Parathyroid adenoma (tissue), 2 donors: ENCODE results near the gene EMD.

ENCODE experiments used
- H2AFZ ChIP-seq: fragments of 300-600 bp; sonication (generic); one replicate; pipeline ENCODE4 v1.7.0; 2017; ENCODE audit warnings: antibody characterized with exemption, mild to moderate bottlenecking
- H3K27ac ChIP-seq: fragments of 300-600 bp; sonication (generic); one replicate; pipeline ENCODE4 v1.7.0; 2017
- H3K27me3 ChIP-seq: fragments of 300-600 bp; sonication (generic); one replicate; pipeline ENCODE4 v1.7.0; 2017; ENCODE audit warnings: low read length; ENCODE audit not compliant: control insufficient read depth, insufficient read depth
- H3K36me3 ChIP-seq: fragments of 300-600 bp; sonication (generic); one replicate; pipeline ENCODE4 v1.7.0; 2017; ENCODE audit warnings: low read length; ENCODE audit not compliant: control insufficient read depth, insufficient read depth
- H3K4me1 ChIP-seq: fragments of 300-600 bp; sonication (generic); one replicate; pipeline ENCODE4 v1.7.0; 2017; ENCODE audit warnings: control low read depth
- H3K4me2 ChIP-seq: fragments of 300-600 bp; sonication (generic); one replicate; pipeline ENCODE4 v1.7.0; 2017; ENCODE audit warnings: low read length
- H3K4me3 ChIP-seq: fragments of 300-600 bp; sonication (generic); one replicate; pipeline ENCODE4 v1.7.0; 2017; ENCODE audit warnings: low read depth, low read length
- H3K79me2 ChIP-seq: fragments of 300-600 bp; sonication (generic); one replicate; pipeline ENCODE4 v1.7.0; 2017; ENCODE audit warnings: control low read depth
- H3K9ac ChIP-seq: fragments of 300-600 bp; sonication (generic); one replicate; pipeline ENCODE4 v1.7.0; 2017; ENCODE audit warnings: mild to moderate bottlenecking
- H3K9me3 ChIP-seq: fragments of 300-600 bp; sonication (generic); one replicate; pipeline ENCODE4 v1.7.0; 2017; ENCODE audit warnings: low read length; ENCODE audit not compliant: control insufficient read depth
- TF ChIP-seq, protein P1 (sequence below): fragments of 300-600 bp; sonication (generic); IDR thresholded peaks from one replicate; pipeline ENCODE4 v1.7.0; 2017; ENCODE audit warnings: antibody characterized with exemption, mild to moderate bottlenecking
- donor health status: primary hyperparathyroidism.

Gene EMD

DNA sequence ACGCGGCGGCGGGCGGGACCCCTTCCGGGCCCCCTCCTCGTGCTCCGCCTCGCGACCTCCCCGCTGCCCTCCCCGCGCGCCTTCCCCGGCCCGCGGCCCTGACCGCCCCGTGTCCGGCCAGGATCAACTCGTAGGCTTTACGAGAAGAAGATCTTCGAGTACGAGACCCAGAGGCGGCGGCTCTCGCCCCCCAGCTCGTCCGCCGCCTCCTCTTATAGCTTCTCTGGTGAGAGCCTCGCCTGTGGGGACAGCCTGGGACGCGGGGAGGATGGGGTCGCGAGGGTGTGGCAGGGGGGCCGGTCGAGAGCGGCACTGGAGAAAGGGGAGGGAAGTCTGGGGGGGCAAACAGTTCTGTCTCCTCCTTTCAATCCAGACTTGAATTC lies 465 bp downstream of the EMD start:
- Histone ChIP-seq H3K27me3 (no peaks in the 10 kb centered on the region), H3K4me1 (no peaks in the 10 kb centered on the region), H3K4me3 (peak overlapping the region; percentile 93), H3K79me2 (no peaks in the 10 kb centered on the region), H3K27ac (peak overlapping the region; percentile 95), H3K9ac (peak overlapping the region; percentile 94), H3K9me3 (no peaks in the 10 kb centered on the region), H2AFZ (peak overlapping the region; percentile 66), H3K36me3 (no peaks in the 10 kb centered on the region), H3K4me2 (peak overlapping the region; percentile 79)
- TF ChIP-seq, protein P1, sequence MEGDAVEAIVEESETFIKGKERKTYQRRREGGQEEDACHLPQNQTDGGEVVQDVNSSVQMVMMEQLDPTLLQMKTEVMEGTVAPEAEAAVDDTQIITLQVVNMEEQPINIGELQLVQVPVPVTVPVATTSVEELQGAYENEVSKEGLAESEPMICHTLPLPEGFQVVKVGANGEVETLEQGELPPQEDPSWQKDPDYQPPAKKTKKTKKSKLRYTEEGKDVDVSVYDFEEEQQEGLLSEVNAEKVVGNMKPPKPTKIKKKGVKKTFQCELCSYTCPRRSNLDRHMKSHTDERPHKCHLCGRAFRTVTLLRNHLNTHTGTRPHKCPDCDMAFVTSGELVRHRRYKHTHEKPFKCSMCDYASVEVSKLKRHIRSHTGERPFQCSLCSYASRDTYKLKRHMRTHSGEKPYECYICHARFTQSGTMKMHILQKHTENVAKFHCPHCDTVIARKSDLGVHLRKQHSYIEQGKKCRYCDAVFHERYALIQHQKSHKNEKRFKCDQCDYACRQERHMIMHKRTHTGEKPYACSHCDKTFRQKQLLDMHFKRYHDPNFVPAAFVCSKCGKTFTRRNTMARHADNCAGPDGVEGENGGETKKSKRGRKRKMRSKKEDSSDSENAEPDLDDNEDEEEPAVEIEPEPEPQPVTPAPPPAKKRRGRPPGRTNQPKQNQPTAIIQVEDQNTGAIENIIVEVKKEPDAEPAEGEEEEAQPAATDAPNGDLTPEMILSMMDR: no peak

DNA sequence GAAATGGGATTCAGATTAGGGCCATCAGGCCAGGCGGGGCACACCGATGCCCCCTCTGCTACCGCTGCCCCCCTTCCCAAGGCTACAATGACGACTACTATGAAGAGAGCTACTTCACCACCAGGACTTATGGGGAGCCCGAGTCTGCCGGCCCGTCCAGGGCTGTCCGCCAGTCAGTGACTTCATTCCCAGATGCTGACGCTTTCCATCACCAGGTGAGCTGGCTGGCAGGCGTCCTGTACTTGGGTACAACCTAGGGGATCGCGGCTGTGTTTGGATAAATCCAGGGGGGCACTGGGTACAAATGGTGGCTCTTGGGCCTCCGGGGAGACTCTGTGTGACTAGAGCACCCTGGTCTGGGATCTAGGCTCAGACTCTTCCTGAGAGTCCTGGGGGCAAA lies 1.1 kb downstream of the EMD start:
- TF ChIP-seq, protein P1: no peak
- peak overlapping the region; percentile 93 for H3K4me3 ChIP-seq
- peak overlapping the region; percentile 79 for H3K4me2 ChIP-seq
- no peaks in the 10 kb centered on the region for H3K9me3 ChIP-seq
- peak overlapping the region; percentile 94 for H3K9ac ChIP-seq
- no peak overlapping the region for H2AFZ ChIP-seq
- H3K27me3 ChIP-seq: no peaks in the 10 kb centered on the region
- H3K79me2 ChIP-seq: no peaks in the 10 kb centered on the region
- peak overlapping the region; percentile 95 for H3K27ac ChIP-seq
- H3K36me3 ChIP-seq: no peaks in the 10 kb centered on the region
- H3K4me1 ChIP-seq: no peaks in the 10 kb centered on the region

DNA sequence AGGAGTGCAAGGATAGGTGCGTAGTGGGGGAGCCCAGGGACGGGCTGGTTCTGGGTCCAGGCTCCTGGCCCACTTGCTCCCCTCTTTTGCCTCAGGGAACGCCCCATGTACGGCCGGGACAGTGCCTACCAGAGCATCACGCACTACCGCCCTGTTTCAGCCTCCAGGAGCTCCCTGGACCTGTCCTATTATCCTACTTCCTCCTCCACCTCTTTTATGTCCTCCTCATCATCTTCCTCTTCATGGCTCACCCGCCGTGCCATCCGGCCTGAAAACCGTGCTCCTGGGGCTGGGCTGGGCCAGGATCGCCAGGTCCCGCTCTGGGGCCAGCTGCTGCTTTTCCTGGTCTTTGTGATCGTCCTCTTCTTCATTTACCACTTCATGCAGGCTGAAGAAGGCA lies 1.7 kb downstream of the EMD start:
- no peak overlapping the region for H3K27ac ChIP-seq
- H3K9ac ChIP-seq: no peak overlapping the region
- no peaks in the 10 kb centered on the region for H3K79me2 ChIP-seq
- H3K4me2 ChIP-seq: no peak overlapping the region
- no peaks in the 10 kb centered on the region for H3K9me3 ChIP-seq
- TF ChIP-seq, protein P1: no peak
- H2AFZ ChIP-seq: no peak overlapping the region
- H3K36me3 ChIP-seq: no peaks in the 10 kb centered on the region
- no peaks in the 10 kb centered on the region for H3K4me1 ChIP-seq
- no peaks in the 10 kb centered on the region for H3K27me3 ChIP-seq
- no peak overlapping the region for H3K4me3 ChIP-seq

DNA sequence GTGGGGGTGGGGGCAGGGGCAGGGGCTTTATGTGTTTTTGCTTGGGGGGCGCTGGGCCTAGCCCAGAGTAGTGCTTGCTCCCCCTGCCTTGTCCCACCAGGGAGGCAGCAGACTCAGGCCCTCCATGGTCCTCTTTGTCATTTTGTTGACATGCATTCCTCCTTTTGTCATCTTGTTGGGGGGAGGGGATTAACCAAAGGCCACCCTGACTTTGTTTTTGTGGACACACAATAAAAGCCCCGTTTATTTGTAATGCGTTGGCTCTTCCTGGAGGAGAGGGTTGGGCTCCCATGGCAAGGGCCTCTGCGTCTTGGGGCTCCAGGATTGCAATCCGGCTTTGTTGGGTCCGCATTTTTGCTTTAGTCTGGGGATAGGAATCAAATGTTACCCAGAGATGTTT lies 2.2 kb downstream of the EMD start:
- Histone ChIP-seq H3K4me2 (no peak overlapping the region), H3K4me3 (no peak overlapping the region), H3K27me3 (no peaks in the 10 kb centered on the region), H3K9ac (no peak overlapping the region), H3K4me1 (no peaks in the 10 kb centered on the region), H3K9me3 (no peaks in the 10 kb centered on the region), H3K36me3 (no peaks in the 10 kb centered on the region), H3K27ac (no peak overlapping the region), H2AFZ (no peak overlapping the region), H3K79me2 (no peaks in the 10 kb centered on the region)
- TF ChIP-seq, protein P1: no peak

DNA sequence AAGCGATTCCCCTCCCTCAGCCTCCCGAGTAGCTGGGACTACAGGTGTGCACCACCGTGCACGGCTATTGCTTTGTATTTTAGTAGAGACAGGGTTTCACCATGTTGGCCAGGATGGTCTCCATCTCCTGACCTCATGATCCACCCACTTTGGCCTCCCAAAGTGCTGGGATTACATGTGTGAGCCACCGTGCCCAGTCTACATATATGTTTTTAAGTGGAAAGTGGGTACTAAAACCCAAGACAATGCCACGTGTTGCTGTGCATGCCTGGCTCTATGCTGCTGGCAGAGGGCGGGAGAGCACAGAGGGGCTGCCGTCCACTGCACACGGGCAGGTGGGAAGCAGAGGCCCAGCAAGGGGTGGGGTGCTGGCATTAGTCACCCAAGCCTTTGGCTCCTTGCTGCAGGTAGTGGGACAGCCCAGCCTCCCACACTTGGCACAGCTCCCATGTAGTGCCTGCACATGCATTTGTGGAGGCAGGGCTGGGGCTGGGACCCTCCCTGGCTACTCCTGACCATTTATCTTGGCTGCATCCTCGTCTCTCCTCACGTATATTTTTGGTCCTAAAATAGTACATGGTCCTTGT lies 3.5 kb downstream of the EMD start:
- no peak overlapping the region for H3K27ac ChIP-seq
- no peaks in the 10 kb centered on the region for H3K27me3 ChIP-seq
- no peaks in the 10 kb centered on the region for H3K79me2 ChIP-seq
- no peak overlapping the region for H3K9ac ChIP-seq
- TF ChIP-seq, protein P1: no peak
- no peaks in the 10 kb centered on the region for H3K36me3 ChIP-seq
- H3K4me2 ChIP-seq: no peak overlapping the region
- H3K4me3 ChIP-seq: no peak overlapping the region
- H3K9me3 ChIP-seq: no peaks in the 10 kb centered on the region
- no peaks in the 10 kb centered on the region for H3K4me1 ChIP-seq
- H2AFZ ChIP-seq: no peak overlapping the region
